ENCODE measurements around the gene PWWP2A.

- TF ChIP-seq EP300 (IDR thresholded peaks at IDR 0.05; ENCODE audit: borderline replicate concordance in 1 of 2, low read depth in 2 of 2, low read length in 2 of 2) (no peak), RAD21 (IDR thresholded peaks at IDR 0.05 in 1 of 2, conservative IDR thresholded peaks at IDR 0.05 in 1 of 2; ENCODE audit: low read depth in 2 of 2, low read length in 2 of 2) (no peak), POLR2A (IDR thresholded peaks at IDR 0.05; ENCODE audit: control extremely low read depth in 1 of 2, low read depth in 2 of 2, low read length in 2 of 2) (no peak), POLR2AphosphoS5 (IDR thresholded peaks at IDR 0.05; ENCODE audit: low read depth, low read length) (no peak)
- TF ChIP-seq, protein P1, sequence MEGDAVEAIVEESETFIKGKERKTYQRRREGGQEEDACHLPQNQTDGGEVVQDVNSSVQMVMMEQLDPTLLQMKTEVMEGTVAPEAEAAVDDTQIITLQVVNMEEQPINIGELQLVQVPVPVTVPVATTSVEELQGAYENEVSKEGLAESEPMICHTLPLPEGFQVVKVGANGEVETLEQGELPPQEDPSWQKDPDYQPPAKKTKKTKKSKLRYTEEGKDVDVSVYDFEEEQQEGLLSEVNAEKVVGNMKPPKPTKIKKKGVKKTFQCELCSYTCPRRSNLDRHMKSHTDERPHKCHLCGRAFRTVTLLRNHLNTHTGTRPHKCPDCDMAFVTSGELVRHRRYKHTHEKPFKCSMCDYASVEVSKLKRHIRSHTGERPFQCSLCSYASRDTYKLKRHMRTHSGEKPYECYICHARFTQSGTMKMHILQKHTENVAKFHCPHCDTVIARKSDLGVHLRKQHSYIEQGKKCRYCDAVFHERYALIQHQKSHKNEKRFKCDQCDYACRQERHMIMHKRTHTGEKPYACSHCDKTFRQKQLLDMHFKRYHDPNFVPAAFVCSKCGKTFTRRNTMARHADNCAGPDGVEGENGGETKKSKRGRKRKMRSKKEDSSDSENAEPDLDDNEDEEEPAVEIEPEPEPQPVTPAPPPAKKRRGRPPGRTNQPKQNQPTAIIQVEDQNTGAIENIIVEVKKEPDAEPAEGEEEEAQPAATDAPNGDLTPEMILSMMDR (IDR thresholded peaks at IDR 0.05; ENCODE audit: control extremely low read depth in 1 of 3, insufficient read depth in 1 of 3, low read depth in 1 of 3, low read length in 3 of 3), result no peak
Measured at GRCh38 chr5:160071516-160071915, 47.7 kb downstream of the PWWP2A start.
